HG03520 (cell line): ENCODE results near the gene SCO2.
A peak's percentile ranks its signal among the peaks of the same experiment; 100 is the strongest.

Experiments used
- ATAC-seq: cut with Tn5 transposase; IDR thresholded peaks from one replicate; pipeline ENCODE4 v1.9.1; 2021; ENCODE audit warnings: mild to moderate bottlenecking, moderate library complexity; ENCODE audit not compliant: unreplicated experiment

SCO2 gene

GRCh38 chr22:50525104-50525857, at the start of gene SCO2:
TSS of gene SCO2 (minus strand) at chr22:50525598. CDS start at chr22:50524411, 1,187 bp downstream.
- ATAC-seq = peak; percentile 28

- ATAC-seq = no peak
These were observed 49.0 kb upstream of the SCO2 start for GRCh38 chr22:50574383-50574755.

GRCh38 chr22:50573491-50574382, 48.3 kb upstream of the SCO2 start:
- no peak for ATAC-seq

GRCh38 chr22:50572965-50573364, 47.6 kb upstream of the SCO2 start:
- ATAC-seq = no peak

GRCh38 chr22:50571264-50572175, 46.1 kb upstream of the SCO2 start:
- ATAC-seq = no peak

GRCh38 chr22:50570861-50571260, 45.5 kb upstream of the SCO2 start:
- ATAC-seq = no peak

- no peak for ATAC-seq
These were observed 44.6 kb upstream of the SCO2 start for GRCh38 chr22:50569896-50570535.

GRCh38 chr22:50569041-50569459, 43.7 kb upstream of the SCO2 start:
- no peak for ATAC-seq

- ATAC-seq = no peak
These were observed 43.2 kb upstream of the SCO2 start for GRCh38 chr22:50568626-50569025.

- ATAC-seq = no peak
These were observed 42.4 kb upstream of the SCO2 start for GRCh38 chr22:50567721-50568252.

- ATAC-seq = no peak
These were observed 38.9 kb upstream of the SCO2 start for GRCh38 chr22:50564289-50564688.

GRCh38 chr22:50563413-50564160, 38.2 kb upstream of the SCO2 start:
- ATAC-seq = no peak

GRCh38 chr22:50562523-50563412, 37.4 kb upstream of the SCO2 start, which contains the start of gene SYCE3:
TSS of gene SYCE3 (minus strand) at chr22:50562919. CDS start at chr22:50556405, 6,514 bp downstream.
- ATAC-seq = peak; percentile 91

GRCh38 chr22:50561401-50562358, 36.3 kb upstream of the SCO2 start:
- no peak for ATAC-seq

- ATAC-seq = no peak
These were observed 34.6 kb upstream of the SCO2 start for GRCh38 chr22:50560034-50560433.

- ATAC-seq = no peak
These were observed 31.3 kb upstream of the SCO2 start for GRCh38 chr22:50556703-50557102.

GRCh38 chr22:50553310-50553709, 27.9 kb upstream of the SCO2 start:
- ATAC-seq = no peak
